Measurements from ENCODE around the gene PAPPA.

- TF ChIP-seq CTCF (conservative IDR thresholded peaks at IDR 0.05 in 1 of 2, IDR thresholded peaks at IDR 0.05 in 1 of 2; ENCODE audit: extremely low read depth in 1 of 2, insufficient read depth in 1 of 2, low read depth in 1 of 2, low read length in 2 of 2) (no peak), EZH2 (IDR thresholded peaks at IDR 0.05; ENCODE audit: borderline replicate concordance, low read length) (no peak)
These were observed 30.4 kb upstream of the PAPPA start for GRCh38 chr9:116123171-116123570.

Measured in mammary epithelial cell (primary cell).